Endothelial cell of umbilical vein (primary cell): ENCODE measurements around the gene RIPOR3. TPM values are rescaled to one million over a fixed set of nuclear protein-coding genes. Genes with fewer than 3 reads are reported as not detected.

Experiments
- BruUV-seq: library from RNA; stranded (reverse); fragments of 400-500 nt; replicated peaks from 2 replicates; lab custom pipeline; 2021; lab: Mats Ljungman, UMichigan
- CTCF ChIA-PET: fragments of 300-600, 350-600 bp; sonication (Branson Sonifier 250); formaldehyde crosslinking; loops from one replicate; lab custom pipeline; 2021; ENCODE audit warnings: antibody characterized with exemption, inconsistent platforms; lab: Charles Lee
- POLR2A ChIA-PET: fragments of 300-600, 350-600 bp; sonication (Branson Sonifier 250); formaldehyde crosslinking; loops from one replicate; lab custom pipeline; 2021; ENCODE audit warnings: antibody characterized with exemption, inconsistent platforms; lab: Charles Lee
- DNase-seq: peaks from one replicate; pipeline ENCODE4 v3.0.0-alpha.2; 2011; ENCODE audit warnings: low read depth, low spot score
- FAIRE-seq: peaks from 2 replicates; lab custom pipeline; 2011; peaks lifted over from hg19 to GRCh38; lab: Jason Lieb, UNC
- H2AFZ ChIP-seq: 2 replicates; pipeline ENCODE4 v1.6.0; 2012; ENCODE audit warnings: low read depth, low read length, control low read depth, inconsistent platforms
- H3K27ac ChIP-seq: 2 replicates; pipeline ENCODE4 v1.5.1; 2011; ENCODE audit warnings: low read depth, mild to moderate bottlenecking, control low read depth, low read length, moderate library complexity; ENCODE audit not compliant: insufficient read depth
- H3K27me3 ChIP-seq, 2 experiments: 2 replicates each; pipeline versions ENCODE4 v1.6.0 to v1.6.1; 2011; ENCODE audit warnings: low read length in 2 of 2, mixed read lengths in 1 of 2; ENCODE audit not compliant: control insufficient read depth in 2 of 2, insufficient read depth in 2 of 2
- H3K36me3 ChIP-seq, 2 experiments: 2 replicates in 1 of 2; 3 replicates in 1 of 2; pipeline ENCODE4 v1.5.1; 2011; ENCODE audit warnings: low read length in 2 of 2, mild to moderate bottlenecking in 1 of 2, moderate library complexity in 1 of 2; ENCODE audit not compliant: control insufficient read depth in 2 of 2, insufficient read depth in 2 of 2; ENCODE audit errors: extremely low read depth in 1 of 2
- H3K4me1 ChIP-seq: 3 replicates; pipeline ENCODE4 v1.5.1; 2011; ENCODE audit warnings: mild to moderate bottlenecking, low read length; ENCODE audit not compliant: control insufficient read depth, insufficient read depth; ENCODE audit errors: extremely low read depth
- H3K4me2 ChIP-seq: 2 replicates; pipeline ENCODE4 v1.6.1; 2011; ENCODE audit warnings: low read length, control low read depth, mixed read lengths; ENCODE audit not compliant: insufficient read depth
- H3K4me3 ChIP-seq, 3 experiments: fragments of 200-600 bp in 1 of 3; sonication (generic), shearing (Covaris generic) in 1 of 3; replicated peaks in 1 of 3; 2 replicates each; pipeline ENCODE4 v1.5.1; 2011 to 2016; ENCODE audit warnings: control low read depth in 3 of 3, low read length in 3 of 3, mild to moderate bottlenecking in 2 of 3, inconsistent platforms in 1 of 3, low read depth in 1 of 3, moderate library complexity in 1 of 3; ENCODE audit not compliant: insufficient read depth in 1 of 3
- H3K79me2 ChIP-seq: 2 replicates; pipeline ENCODE4 v1.6.0; 2012; ENCODE audit warnings: low read length, inconsistent platforms; ENCODE audit not compliant: control insufficient read depth, insufficient read depth
- H3K9ac ChIP-seq: replicated peaks from 2 replicates; pipeline ENCODE3; 2011; ENCODE audit warnings: low read length, control low read depth; ENCODE audit not compliant: insufficient read depth; ENCODE audit errors: extremely low read depth
- H3K9me1 ChIP-seq: replicated peaks from 3 replicates; pipeline ENCODE4 v1.6.0; 2011; ENCODE audit warnings: mild to moderate bottlenecking, low read length; ENCODE audit not compliant: control insufficient read depth, insufficient read depth; ENCODE audit errors: extremely low read depth
- H3K9me3 ChIP-seq: replicated peaks from 2 replicates; pipeline ENCODE4 v1.5.1; 2012; ENCODE audit warnings: low read length, inconsistent platforms; ENCODE audit not compliant: control insufficient read depth, insufficient read depth
- H4K20me1 ChIP-seq: replicated peaks from 2 replicates; pipeline ENCODE3; 2011; ENCODE audit warnings: mild to moderate bottlenecking, low read length; ENCODE audit not compliant: control insufficient read depth, insufficient read depth; ENCODE audit errors: extremely low read depth
- CTCF ChIP-seq, 2 donors: IDR thresholded peaks; 1 replicate in 1 of 2; 2 replicates in 1 of 2; pipeline ENCODE4 v1.5.1; 2011; ENCODE audit warnings: low read length in 2 of 2, mild to moderate bottlenecking in 2 of 2, moderate library complexity in 2 of 2, control low read depth in 1 of 2, inconsistent platforms in 1 of 2, low read depth in 1 of 2; ENCODE audit not compliant: insufficient read depth in 1 of 2; ENCODE audit errors: extremely low read depth in 1 of 2
- JUN ChIP-seq: IDR thresholded peaks from 2 replicates; pipeline ENCODE4 v1.6.1; 2011; ENCODE audit warnings: borderline replicate concordance, low read depth; ENCODE audit not compliant: insufficient read length, insufficient read depth
- MAX ChIP-seq: IDR thresholded peaks from 2 replicates; pipeline ENCODE4 v1.6.1; 2011; ENCODE audit not compliant: insufficient read depth, insufficient read length
- MYC ChIP-seq: IDR thresholded peaks from one replicate; pipeline ENCODE4 v1.6.1; 2011; ENCODE audit warnings: mild to moderate bottlenecking, low read depth, low read length
- POLR2AphosphoS5 ChIP-seq: IDR thresholded peaks from 2 replicates; pipeline ENCODE4 v1.6.1; 2012; ENCODE audit warnings: low read depth, mild to moderate bottlenecking, control low read depth, low read length, moderate library complexity; ENCODE audit not compliant: insufficient read depth
- dilution Hi-C: fragments of 300-500 bp; cut with MboI; formaldehyde crosslinking; loops from one replicate; pipeline ENCODE4 v1.15.0; 2019; ENCODE audit warnings: low sequenced_read_pairs; ENCODE audit not compliant: extremely low pct_ligation_motif_present
- intact Hi-C: fragments of 100-400 bp; cut with micrococcal nuclease; formaldehyde crosslinking; loops from one replicate; pipeline ENCODE4 v1.10.0; 2022
- polyA plus RNA-seq, 4 experiments: library from polyadenylated mRNA; depleted of rRNA in 3 of 4; stranded (reverse) in 3 of 4; unstranded in 1 of 4; fragments of >200 nt; gene quantifications; 2 replicates each; pipeline versions ENCODE4 v1.2.1 to v1.2.3, GENCODE V29; 2011 to 2012; ENCODE audit warnings: missing spikeins in 1 of 4
- total RNA-seq: library from RNA; stranded (reverse); gene quantifications from 2 replicates; pipeline ENCODE4 v1.2.3, GENCODE V29; 2021

RIPOR3 gene
- total and polyA plus RNA-seq, 2 donors (not counting 3 experiments of a cell fraction or from before 2014, with no cell fraction given) = not detected

GRCh38 chr20:50597406-50597969 lies 93.9 kb downstream of the RIPOR3 start:
- no peak overlapping the region for H2AFZ ChIP-seq
- no peak overlapping the region for H3K27ac ChIP-seq
- FAIRE-seq = no peak
- no peak for TF ChIP-seq CTCF (IDR thresholded peaks at IDR 0.05; ENCODE audit: extremely low read depth in 1 of 2, insufficient read depth in 1 of 2, low read depth in 1 of 2, low read length in 2 of 2)
- peak; percentile 7 for TF ChIP-seq POLR2AphosphoS5
- H3K4me3 ChIP-seq = no peak overlapping the region
- intact Hi-C loops (loop anchor here (10.0 kb wide), 1 partner anchor 147 kb away; no protein-coding TSS in a partner anchor), dilution Hi-C loops (no loop called here)
- no peaks in the 10 kb centered on the region for H4K20me1 ChIP-seq
- H3K9me3 ChIP-seq = no peaks in the 10 kb centered on the region
- no peaks in the 10 kb centered on the region for H3K9me1 ChIP-seq
- H3K4me2 ChIP-seq = no peak overlapping the region
- ChIA-PET POLR2A (no interaction called here), CTCF (interaction anchor here (0.8 to 2.6 kb wide), 5 partner anchors 8 to 152 kb away, joined by 3 to 16 read pairs (median 6); no protein-coding TSS in a partner anchor)
- peaks cover 0 to 2% of the 10 kb centered on the region in 2 experiments for H3K27me3 ChIP-seq
- no peaks in the 10 kb centered on the region for H3K36me3 ChIP-seq
- BruUV-seq = no TSS peak
- peaks cover 3% of the 10 kb centered on the region for H3K4me1 ChIP-seq
- H3K9ac ChIP-seq = no peak overlapping the region
- H3K79me2 ChIP-seq = no peaks in the 10 kb centered on the region
- DNase-seq = no peak

- H3K9ac ChIP-seq = no peak overlapping the region
These were observed 94.7 kb downstream of the RIPOR3 start for GRCh38 chr20:50596694-50597021.

More at GRCh38 chr20:50596694-50597021, 94.7 kb downstream of the RIPOR3 start:
- Histone ChIP-seq H3K9me1 (no peaks in the 10 kb centered on the region), H3K27ac (no peak overlapping the region), H3K9me3 (no peaks in the 10 kb centered on the region), H3K79me2 (no peaks in the 10 kb centered on the region), H3K4me2 (no peak overlapping the region), H3K27me3 (peaks cover 0 to 2% of the 10 kb centered on the region in 2 experiments), H3K4me3 (no peak overlapping the region), H3K4me1 (peaks cover 10% of the 10 kb centered on the region), H2AFZ (no peak overlapping the region), H3K36me3 (no peaks in the 10 kb centered on the region), H4K20me1 (no peaks in the 10 kb centered on the region)
- ChIA-PET CTCF (interaction anchor here (1.1 to 1.6 kb wide), 4 partner anchors 39 to 153 kb away, joined by 3 to 6 read pairs (median 5); no protein-coding TSS in a partner anchor), POLR2A (no interaction called here)
- FAIRE-seq (no peak), DNase-seq (no peak)
- dilution Hi-C loops (no loop called here), intact Hi-C loops (loop anchor here (10.0 kb wide), 1 partner anchor 148 kb away; no protein-coding TSS in a partner anchor)
- TF ChIP-seq CTCF (IDR thresholded peaks at IDR 0.05; ENCODE audit: extremely low read depth in 1 of 2, insufficient read depth in 1 of 2, low read depth in 1 of 2, low read length in 2 of 2) (no peak), MYC (no peak), MAX (no peak), JUN (no peak)
- no TSS peak for BruUV-seq
